Stimulated activated CD8-positive, alpha-beta memory T cell treated with anti-CD3 and anti-CD28 coated beads, Interleukin-12 subunit alpha, Interleukin-12 subunit beta, amount 100 ng/mL, for 1 hour (primary cell): ENCODE data around the gene TMEM164.
A peak's percentile ranks its signal among the peaks of the same experiment; 100 is the strongest.
"Not testable (repeated sequence)": the region's sequence is repeated elsewhere in the genome, so short reads cannot be mapped to it uniquely, and the experiment has no call there.

Experiments
- DNase-seq: peaks from one replicate; pipeline ENCODE4 v3.0.0-alpha.2; 2020; ENCODE audit warnings: low read depth

Gene TMEM164

GRCh38 chrX:110002300-110003166, at the start of gene TMEM164:
Gene TMEM164 (plus strand): TSS chrX:110003114. CDS start chrX:110003775, 661 bp downstream.
- DNase-seq = peak; percentile 54

- no peak for DNase-seq
Observed at GRCh38 chrX:109954333-109954732, 48.6 kb upstream of the TMEM164 start.

- no peak for DNase-seq
Observed at GRCh38 chrX:109954955-109955354, 48.0 kb upstream of the TMEM164 start.

DNA sequence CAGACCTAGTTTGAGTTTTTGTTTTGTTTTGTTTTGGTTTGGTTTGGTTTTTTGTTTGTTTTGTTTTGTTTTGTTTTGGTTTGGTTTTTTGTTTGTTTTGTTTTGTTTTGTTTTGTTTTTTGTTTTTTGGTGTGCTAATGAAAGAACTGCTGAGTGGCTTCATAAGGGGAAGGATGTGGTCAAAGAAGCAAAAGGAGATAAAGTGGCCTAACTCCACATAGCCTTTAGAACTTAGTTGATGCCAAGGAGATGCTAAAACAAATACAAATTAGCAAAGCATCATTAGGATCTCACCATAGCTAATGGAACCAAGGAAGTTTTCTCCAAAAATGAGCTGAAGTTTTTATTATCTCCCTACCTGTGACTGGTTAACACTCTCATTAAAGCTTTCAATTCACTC, 44.6 kb upstream of the TMEM164 start:
- no peak for DNase-seq

GRCh38 chrX:109959356-109959871, 43.5 kb upstream of the TMEM164 start:
- DNase-seq = no peak

DNA sequence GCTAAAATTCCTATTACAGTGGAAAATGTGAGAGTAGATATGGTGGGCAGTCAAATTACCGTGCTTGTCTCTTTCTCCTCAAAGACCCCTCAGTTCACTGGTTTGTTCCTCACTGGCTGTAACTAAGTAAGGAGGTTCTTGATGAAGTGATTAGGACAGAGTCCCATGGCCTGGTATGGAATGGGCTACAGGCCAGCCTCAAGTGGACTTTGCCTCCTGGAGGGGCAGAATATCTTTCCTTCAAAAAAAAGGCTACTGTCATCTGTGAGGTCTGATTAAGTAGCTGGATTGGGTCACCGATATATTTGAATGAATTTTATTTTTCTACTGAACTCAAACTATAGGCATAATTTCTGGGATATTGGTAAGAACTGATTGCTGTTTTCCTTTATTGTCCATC, 38.5 kb upstream of the TMEM164 start:
- DNase-seq = no peak

DNA sequence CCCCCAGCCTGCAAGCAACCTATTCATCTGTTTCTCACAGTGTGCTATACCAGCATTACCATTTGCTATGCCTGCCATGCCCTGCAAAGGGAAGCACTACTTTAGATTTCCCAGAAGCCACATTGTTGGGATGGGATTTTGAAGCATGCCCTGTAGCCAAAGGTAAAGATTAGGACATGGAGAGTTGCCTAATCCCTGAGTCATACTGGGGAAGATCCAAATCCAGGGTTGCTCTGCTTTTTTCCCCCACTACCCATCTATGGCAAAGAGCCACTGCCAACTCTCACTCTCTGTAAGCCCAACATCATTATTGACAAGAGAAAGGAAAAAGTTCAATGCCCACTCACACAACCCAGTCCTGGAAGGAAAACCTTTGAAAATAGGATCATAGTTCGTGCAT, 36.7 kb upstream of the TMEM164 start:
- DNase-seq = no peak

DNA sequence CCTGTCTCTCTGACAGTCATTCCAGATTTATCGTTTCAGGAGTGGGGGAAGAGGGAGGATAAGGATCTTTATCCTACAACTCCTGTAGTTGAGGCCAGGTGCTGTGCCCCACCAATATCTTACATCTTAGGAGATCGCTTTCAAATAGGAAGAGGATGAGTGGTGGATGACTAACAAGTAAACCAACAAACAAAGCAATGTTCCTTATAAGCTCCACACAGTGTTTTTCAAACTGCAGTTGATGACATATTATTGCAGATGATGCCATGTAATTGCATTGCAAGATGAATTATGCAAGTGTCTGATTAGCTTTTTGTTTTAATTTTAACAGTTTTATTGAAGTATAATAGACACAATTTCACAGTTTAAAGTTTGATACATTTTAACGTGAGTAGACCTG, 35.8 kb upstream of the TMEM164 start:
- no peak for DNase-seq

DNA sequence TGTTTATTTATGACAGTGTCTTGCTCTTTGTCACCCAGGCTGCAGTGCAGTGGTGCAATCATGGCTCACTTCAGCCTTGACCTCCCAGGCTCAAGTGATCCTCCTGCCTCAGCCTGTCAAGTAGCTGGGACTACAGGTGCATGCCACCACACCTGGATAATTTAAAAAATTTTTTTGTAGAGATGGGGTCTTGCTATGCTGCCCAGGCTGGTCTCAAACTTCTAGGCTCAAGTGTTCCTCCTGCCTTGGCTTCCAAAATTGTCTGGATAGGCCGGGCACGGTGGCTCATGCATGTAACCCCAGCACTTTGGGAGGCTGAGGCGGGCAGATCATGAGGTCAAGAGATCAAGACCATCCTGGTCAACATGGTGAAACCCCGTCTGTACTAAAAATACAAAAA, 32.1 kb upstream of the TMEM164 start:
- DNase-seq = not testable (repeated sequence)

- no peak for DNase-seq
Observed at GRCh38 chrX:109974906-109975655, 27.8 kb upstream of the TMEM164 start.

- not testable (repeated sequence) for DNase-seq
Observed at GRCh38 chrX:109985210-109985609, 17.7 kb upstream of the TMEM164 start.

DNA sequence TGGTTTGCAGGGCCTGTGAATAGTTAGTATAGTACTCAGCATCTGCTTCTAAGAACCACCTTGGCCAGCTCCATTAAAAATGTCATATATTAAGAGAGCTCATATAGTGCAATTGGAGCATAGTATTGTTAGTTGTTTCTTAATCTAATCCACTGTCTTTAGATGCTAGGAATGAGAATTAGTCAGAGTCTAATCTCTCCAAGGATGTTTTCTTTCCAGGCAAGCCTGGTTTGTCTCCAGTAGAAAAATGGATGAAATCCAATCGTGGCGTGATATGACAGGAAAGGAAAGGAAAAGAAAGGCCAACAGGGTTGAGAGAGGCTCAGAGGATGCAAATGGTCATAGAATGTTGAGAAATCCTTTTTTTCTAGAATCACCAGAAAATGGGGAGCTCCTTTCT, 15.0 kb upstream of the TMEM164 start:
- DNase-seq = no peak

DNA sequence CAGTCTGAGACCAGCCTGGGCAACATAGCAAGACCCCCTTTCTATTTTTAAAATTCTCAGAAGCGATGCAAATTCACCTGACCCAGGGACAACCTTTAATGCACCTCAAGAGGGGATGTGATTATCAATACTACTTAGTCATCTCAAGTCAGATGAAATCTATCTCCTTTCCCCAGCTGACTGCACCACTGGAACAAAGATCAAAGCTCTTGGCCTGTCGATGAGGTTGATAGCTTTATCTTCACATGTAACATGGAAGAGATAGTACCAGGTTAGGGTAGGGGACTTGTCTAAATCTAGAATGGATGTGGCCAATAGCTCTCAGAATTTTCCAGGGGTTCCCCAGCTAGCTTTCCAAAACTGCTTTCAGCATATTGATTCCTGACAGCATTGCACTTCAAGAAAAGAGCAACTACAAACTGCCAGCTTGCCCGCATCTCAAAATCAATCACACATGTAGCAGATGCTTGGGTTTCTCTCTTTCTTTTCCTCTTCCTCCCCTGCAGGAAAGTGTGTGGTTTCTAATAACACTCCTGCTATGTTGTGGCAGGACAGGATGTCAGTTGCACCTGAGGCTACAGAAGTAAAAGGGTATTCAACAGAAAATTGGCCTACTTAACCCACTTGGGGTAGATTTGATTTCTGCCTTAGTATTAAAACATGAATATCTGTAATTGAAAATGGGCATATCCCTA, 12.2 kb upstream of the TMEM164 start:
- no peak for DNase-seq

GRCh38 chrX:109992203-109992602, 10.7 kb upstream of the TMEM164 start:
- DNase-seq = no peak

- no peak for DNase-seq
Observed at GRCh38 chrX:109995155-109995554, 7.8 kb upstream of the TMEM164 start.

DNA sequence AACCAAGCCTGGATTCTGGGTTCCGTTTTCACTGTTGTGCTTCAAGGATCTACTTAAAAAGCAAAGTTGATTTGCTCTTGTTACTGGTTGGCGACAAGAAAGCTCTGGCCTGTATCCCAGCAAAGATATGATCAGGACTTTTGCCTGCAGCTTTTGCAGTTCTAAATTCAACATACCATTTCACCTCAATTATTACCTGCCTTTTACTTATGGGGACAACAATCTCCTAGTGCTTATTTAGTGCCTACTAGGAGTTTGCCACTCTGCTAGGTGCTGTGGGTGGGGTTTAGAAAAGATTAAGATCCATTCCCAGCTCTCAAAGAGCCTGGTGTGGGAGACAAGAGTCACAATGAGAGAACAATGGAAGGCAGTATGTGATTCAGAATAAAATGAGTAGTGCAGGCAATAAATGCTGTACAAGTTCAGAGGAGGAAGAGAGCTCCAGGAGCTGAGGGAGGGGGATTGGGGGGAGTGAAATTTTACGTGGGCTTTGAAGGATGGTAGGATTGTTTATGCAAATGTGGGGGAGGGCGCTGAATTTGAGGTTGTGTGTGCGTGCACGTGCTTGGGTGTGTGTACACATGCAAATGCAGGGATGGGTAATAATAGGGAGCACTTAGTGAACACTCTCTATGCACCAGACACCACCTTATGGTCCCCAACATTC, 5.0 kb upstream of the TMEM164 start:
- no peak for DNase-seq

DNA sequence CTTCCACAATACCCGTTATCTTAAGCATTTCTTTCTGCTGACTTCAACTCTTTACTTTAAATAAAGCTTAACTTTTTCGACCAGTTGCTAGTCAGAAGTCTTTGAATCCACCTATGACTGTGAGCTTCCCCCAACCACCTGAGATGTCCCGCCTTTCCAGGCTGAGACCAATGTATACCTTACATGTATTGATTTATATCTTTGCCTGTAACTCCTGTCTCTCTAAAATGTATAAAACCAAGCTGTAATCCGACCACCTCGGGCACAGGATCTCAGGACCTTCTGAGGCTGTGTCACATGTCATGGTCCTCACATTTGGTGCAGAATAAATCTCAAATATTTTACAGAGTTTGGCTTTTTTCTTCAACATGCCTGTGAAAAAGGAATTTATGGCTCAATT, 2.9 kb upstream of the TMEM164 start:
- no peak for DNase-seq

- DNase-seq = no peak
Observed at GRCh38 chrX:110000847-110001713, 1.8 kb upstream of the TMEM164 start.

- DNase-seq = no peak
Observed at GRCh38 chrX:110001740-110002299, 1.1 kb upstream of the TMEM164 start.
